HAP-1 (cell line): ENCODE data around the gene ERCC6.

Source experiments
- DNase-seq, 2 experiments: peaks; one replicate each; pipeline ENCODE4 v3.0.0-alpha.2; 2016 to 2020; ENCODE audit warnings: low spot score in 2 of 2
- H3K27me3 ChIP-seq: fragments of 250-450 bp; sonication (Bioruptor Pico); 2 replicates; pipeline ENCODE4 v1.5.1; 2020; ENCODE audit warnings: low read depth, mild to moderate bottlenecking, moderate library complexity
- H3K36me3 ChIP-seq: fragments of 250-450 bp; sonication (Bioruptor Pico); replicated peaks from 2 replicates; pipeline ENCODE4 v1.5.1; 2020; ENCODE audit warnings: mild to moderate bottlenecking
- H3K4me1 ChIP-seq: fragments of 250-450 bp; sonication (Bioruptor Pico); 2 replicates; pipeline ENCODE4 v1.5.1; 2020; ENCODE audit warnings: mild to moderate bottlenecking
- H3K4me3 ChIP-seq: fragments of 250-450 bp; sonication (Bioruptor Pico); 2 replicates; pipeline ENCODE4 v1.5.1; 2020; ENCODE audit warnings: mild to moderate bottlenecking, moderate library complexity
- H3K9me3 ChIP-seq: fragments of 250-450 bp; sonication (Bioruptor Pico); 2 replicates; pipeline ENCODE4 v1.5.1; 2020; ENCODE audit warnings: mild to moderate bottlenecking, moderate library complexity
- in situ Hi-C: fragments of 300-500 bp; cut with MboI; formaldehyde crosslinking; loops from 3 replicates; pipeline ENCODE4 v1.14.3; 2020; ENCODE audit warnings: low sequenced_read_pairs, inconsistent platforms, mixed read lengths

Gene ERCC6

GRCh38 chr10:49564461-49565009 is 25.6 kb upstream of the ERCC6 start:
- in situ Hi-C loops, result no loop called here
- DNase-seq, result no peak
- H3K4me3 ChIP-seq, result no peak overlapping the region

GRCh38 chr10:49562893-49563292 is 24.0 kb upstream of the ERCC6 start:
- no peaks in the 10 kb centered on the region for H3K27me3 ChIP-seq
- no peaks in the 10 kb centered on the region for H3K4me1 ChIP-seq
- in situ Hi-C loops, result no loop called here
- no peak overlapping the region for H3K4me3 ChIP-seq
- no peaks in the 10 kb centered on the region for H3K9me3 ChIP-seq
- DNase-seq, result no peak
- no peaks in the 10 kb centered on the region for H3K36me3 ChIP-seq

More at GRCh38 chr10:49564461-49565009, 25.6 kb upstream of the ERCC6 start:
- Histone ChIP-seq H3K36me3 (no peaks in the 10 kb centered on the region), H3K4me1 (no peaks in the 10 kb centered on the region), H3K9me3 (no peaks in the 10 kb centered on the region; the same call in 1 of the 2 replicates), H3K27me3 (no peaks in the 10 kb centered on the region)

DNA sequence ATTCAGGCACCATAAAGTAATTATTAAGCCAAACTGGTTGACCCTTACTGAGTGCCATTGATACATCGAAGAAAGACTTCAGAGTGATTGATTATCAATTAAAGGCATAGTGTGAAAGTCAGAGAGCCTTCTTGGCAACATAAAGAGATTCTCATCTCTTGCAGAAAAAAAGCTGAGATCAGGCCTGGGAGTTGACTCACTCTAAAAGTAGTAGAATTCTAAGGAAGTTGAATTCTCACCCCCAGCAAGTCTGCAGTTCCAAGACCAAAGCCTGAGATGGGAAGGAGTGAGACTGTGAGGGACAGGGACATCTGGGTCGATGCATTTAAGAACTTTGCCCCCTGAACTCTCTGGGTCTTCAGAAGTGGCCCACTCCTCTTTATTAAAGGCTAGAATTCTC is 21.6 kb upstream of the ERCC6 start:
- no peaks in the 10 kb centered on the region for H3K36me3 ChIP-seq
- H3K27me3 ChIP-seq, result no peaks in the 10 kb centered on the region
- H3K4me3 ChIP-seq, result no peak overlapping the region
- in situ Hi-C loops, result no loop called here
- H3K9me3 ChIP-seq, result peaks cover 2% of the 10 kb centered on the region; the same call in 1 of the 2 replicates
- no peak for DNase-seq
- no peaks in the 10 kb centered on the region for H3K4me1 ChIP-seq

DNA sequence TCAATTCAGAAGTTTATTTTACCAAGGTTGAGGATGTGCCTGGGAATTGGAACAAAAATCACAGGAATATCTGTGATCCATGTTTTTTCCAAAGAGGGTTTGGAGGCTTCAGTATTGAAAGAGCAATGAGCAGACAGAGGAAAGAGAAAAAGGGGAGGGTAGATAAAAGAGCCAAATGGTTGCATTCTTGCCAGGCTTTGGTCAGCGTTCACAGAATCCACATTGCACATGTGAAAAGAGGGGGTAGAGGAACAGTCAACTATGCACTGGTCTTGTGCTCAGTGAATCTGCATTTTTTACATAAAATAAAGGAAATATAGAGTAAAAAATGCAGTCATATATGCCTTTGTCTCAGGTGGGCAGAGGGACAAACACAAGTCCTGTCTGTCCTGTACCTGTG is 20.6 kb upstream of the ERCC6 start:
- in situ Hi-C loops, result no loop called here
- no peak for DNase-seq
- Histone ChIP-seq H3K27me3 (no peaks in the 10 kb centered on the region), H3K36me3 (no peaks in the 10 kb centered on the region), H3K4me3 (no peak overlapping the region), H3K9me3 (peaks cover 5% of the 10 kb centered on the region; the same call in 1 of the 2 replicates), H3K4me1 (no peaks in the 10 kb centered on the region)

- H3K9me3 ChIP-seq, result peaks cover 5% of the 10 kb centered on the region; the same call in 1 of the 2 replicates
- H3K4me1 ChIP-seq, result no peaks in the 10 kb centered on the region
- in situ Hi-C loops, result no loop called here
- no peak overlapping the region for H3K4me3 ChIP-seq
- no peaks in the 10 kb centered on the region for H3K36me3 ChIP-seq
- DNase-seq, result no peak
- no peaks in the 10 kb centered on the region for H3K27me3 ChIP-seq
Measured at GRCh38 chr10:49558190-49558589, 19.3 kb upstream of the ERCC6 start.

- Histone ChIP-seq H3K9me3 (peaks cover 7% of the 10 kb centered on the region; the same call in 1 of the 2 replicates), H3K4me3 (no peak overlapping the region), H3K27me3 (no peaks in the 10 kb centered on the region), H3K36me3 (no peaks in the 10 kb centered on the region), H3K4me1 (peaks cover 2% of the 10 kb centered on the region; the same call in 1 of the 2 replicates)
- no peak for DNase-seq
- in situ Hi-C loops, result no loop called here
Measured at GRCh38 chr10:49557681-49558080, 18.8 kb upstream of the ERCC6 start.

GRCh38 chr10:49556723-49557122 is 17.8 kb upstream of the ERCC6 start:
- peaks cover 5% of the 10 kb centered on the region for H3K4me1 ChIP-seq
- no peak for DNase-seq
- no peaks in the 10 kb centered on the region for H3K27me3 ChIP-seq
- H3K36me3 ChIP-seq, result no peaks in the 10 kb centered on the region
- in situ Hi-C loops, result no loop called here
- no peak overlapping the region for H3K4me3 ChIP-seq
- peaks cover 7% of the 10 kb centered on the region; the same call in 1 of the 2 replicates for H3K9me3 ChIP-seq

DNA sequence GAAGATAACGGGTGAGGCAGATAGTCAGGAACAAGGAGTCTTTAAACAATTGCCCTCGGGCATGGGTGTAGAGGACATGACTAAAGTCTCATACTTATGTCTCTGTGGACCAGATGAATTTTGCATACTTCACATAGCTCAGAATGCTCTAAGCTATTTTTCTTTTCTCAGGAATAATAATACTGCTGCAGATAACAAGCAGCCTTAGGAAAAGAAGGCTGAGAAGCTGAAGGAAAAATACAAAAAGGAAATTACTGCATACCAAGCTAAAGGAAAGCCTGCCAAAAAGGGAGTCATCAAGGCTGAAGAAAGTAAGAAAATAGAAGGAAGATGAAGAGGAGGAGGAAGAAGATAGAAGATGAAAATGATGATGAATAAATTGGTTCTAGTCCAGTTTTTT is 13.4 kb upstream of the ERCC6 start:
- Histone ChIP-seq H3K27me3 (no peaks in the 10 kb centered on the region), H3K9me3 (peaks cover 7% of the 10 kb centered on the region; the same call in 1 of the 2 replicates), H3K36me3 (no peaks in the 10 kb centered on the region), H3K4me1 (peaks cover 5% of the 10 kb centered on the region), H3K4me3 (no peak overlapping the region)
- DNase-seq, result peak; percentile 57 to 64
- in situ Hi-C loops, result no loop called here

GRCh38 chr10:49550563-49550962 is 11.6 kb upstream of the ERCC6 start:
- Histone ChIP-seq H3K36me3 (no peaks in the 10 kb centered on the region), H3K27me3 (no peaks in the 10 kb centered on the region), H3K4me1 (peaks cover 5% of the 10 kb centered on the region), H3K9me3 (peaks cover 5% of the 10 kb centered on the region; the same call in 1 of the 2 replicates), H3K4me3 (no peak overlapping the region)
- no peak for DNase-seq
- in situ Hi-C loops, result no loop called here

GRCh38 chr10:49549640-49550346 is 10.9 kb upstream of the ERCC6 start:
- Histone ChIP-seq H3K27me3 (no peaks in the 10 kb centered on the region), H3K36me3 (no peaks in the 10 kb centered on the region), H3K9me3 (peaks cover 2% of the 10 kb centered on the region; the same call in 1 of the 2 replicates), H3K4me1 (peaks cover 10% of the 10 kb centered on the region), H3K4me3 (no peak overlapping the region)
- no peak for DNase-seq
- in situ Hi-C loops, result no loop called here

DNA sequence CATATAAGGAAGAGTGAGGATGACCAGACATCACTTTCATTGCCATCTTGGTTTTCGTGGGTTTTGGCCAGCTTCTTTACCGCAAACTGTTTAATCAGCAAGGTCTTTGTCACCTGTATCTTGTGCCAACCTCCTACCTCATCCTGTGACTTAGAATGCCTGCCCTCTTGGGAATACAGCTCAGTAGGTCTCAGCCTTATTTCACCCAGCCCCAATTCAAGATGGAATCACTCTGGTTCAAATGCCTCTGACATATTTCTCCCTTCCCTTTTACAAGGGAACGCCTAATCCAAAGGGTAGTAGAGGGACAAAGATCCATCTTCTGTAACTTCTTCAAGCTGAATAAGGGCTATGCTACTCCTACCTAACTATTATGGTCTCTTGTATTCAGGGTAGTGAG is 4.7 kb upstream of the ERCC6 start:
- Histone ChIP-seq H3K36me3 (no peaks in the 10 kb centered on the region), H3K9me3 (no peaks in the 10 kb centered on the region), H3K4me1 (peaks cover 7% of the 10 kb centered on the region), H3K4me3 (no peak overlapping the region), H3K27me3 (no peaks in the 10 kb centered on the region)
- in situ Hi-C loops, result no loop called here
- DNase-seq, result no peak

DNA sequence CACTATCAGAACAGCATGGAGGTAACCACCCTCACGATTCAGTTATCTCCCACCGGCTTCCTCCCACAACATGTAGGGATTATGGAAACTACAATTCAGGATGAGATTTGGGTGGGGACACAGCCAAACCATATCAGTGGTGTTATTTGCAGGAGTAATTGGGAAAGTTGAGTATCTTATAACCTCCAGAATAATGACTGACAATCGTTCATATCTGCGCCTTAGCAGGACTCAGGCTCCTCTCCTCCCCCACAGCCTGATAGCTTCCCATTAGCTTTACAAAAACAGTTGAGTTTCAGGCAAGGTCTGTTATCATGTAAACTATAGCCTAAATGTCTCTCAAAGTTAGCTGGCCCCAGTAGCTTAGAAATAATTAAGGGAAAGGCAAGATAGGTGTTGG is 3.4 kb upstream of the ERCC6 start:
- Histone ChIP-seq H3K4me1 (peaks cover 7% of the 10 kb centered on the region), H3K27me3 (no peaks in the 10 kb centered on the region), H3K9me3 (no peaks in the 10 kb centered on the region), H3K36me3 (no peaks in the 10 kb centered on the region; the same call in 1 of the 2 replicates), H3K4me3 (no peak overlapping the region)
- DNase-seq, result no peak
- in situ Hi-C loops, result no loop called here

DNA sequence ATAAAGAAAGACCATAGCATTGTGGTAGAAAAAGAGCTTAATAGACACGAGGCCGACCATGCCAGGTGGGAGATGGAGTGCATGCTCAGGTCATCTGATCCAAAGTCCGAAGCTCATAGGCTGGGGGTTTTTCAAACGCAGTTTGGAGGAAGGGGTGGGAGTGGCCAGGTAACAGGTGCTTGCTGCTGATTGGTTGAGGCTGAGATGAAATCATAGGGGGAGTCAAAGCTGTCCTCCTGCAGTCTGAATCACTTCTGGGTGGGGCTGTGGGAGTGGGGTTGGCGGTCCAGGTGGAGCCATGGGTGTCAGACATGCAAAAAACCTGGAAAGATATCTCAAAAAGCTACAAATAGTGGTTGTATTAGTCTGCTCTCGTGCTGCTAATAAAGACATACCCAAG is 2.8 kb upstream of the ERCC6 start:
- no peak for DNase-seq
- Histone ChIP-seq H3K9me3 (no peaks in the 10 kb centered on the region), H3K4me3 (no peak overlapping the region), H3K27me3 (no peaks in the 10 kb centered on the region), H3K4me1 (peaks cover 7% of the 10 kb centered on the region), H3K36me3 (no peaks in the 10 kb centered on the region; the same call in 1 of the 2 replicates)
- in situ Hi-C loops, result no loop called here

DNA sequence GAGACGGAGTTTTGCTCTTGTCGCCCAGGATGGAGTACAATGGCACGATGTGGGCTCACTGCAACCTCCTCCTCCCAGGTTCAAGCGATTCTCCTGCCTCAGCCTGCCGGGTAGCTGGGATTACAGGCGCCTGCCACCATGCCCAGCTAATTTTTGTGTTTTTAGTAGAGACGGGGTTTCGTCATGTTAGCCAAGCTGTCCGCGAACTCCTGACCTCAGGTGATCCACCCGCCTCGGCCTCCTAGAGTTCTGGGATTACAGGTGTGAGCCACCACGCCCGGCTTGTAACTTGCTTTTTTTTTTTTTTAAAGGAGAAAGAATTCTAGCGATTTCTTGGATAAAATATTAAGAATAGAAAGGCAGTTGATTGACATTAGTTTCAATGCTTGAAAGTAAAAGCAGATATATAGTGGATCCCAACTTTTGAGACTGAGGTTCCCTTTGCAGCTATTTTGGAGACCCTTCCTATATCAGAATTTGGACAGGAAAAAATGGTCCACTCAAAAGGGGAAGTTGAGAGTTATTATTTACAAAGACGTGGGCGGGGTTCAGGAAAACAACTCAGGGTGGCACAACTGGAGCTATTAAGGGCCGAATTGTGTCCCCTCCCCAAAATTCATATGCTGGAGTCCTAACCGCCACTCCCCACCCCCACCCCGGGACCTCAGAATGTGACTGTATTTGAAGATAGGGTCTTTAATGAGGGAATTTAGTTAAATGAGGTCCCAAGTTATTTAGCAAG is 1.3 kb upstream of the ERCC6 start:
- no peaks in the 10 kb centered on the region for H3K9me3 ChIP-seq
- H3K36me3 ChIP-seq, result no peaks in the 10 kb centered on the region; the same call in 1 of the 2 replicates
- H3K4me1 ChIP-seq, result peaks cover 7% of the 10 kb centered on the region
- in situ Hi-C loops, result no loop called here
- no peak for DNase-seq
- no peak overlapping the region for H3K4me3 ChIP-seq
- no peaks in the 10 kb centered on the region for H3K27me3 ChIP-seq
